H1 (cell line): ENCODE results near the gene FITM2. TPM values are rescaled to one million over a fixed set of nuclear protein-coding genes. Genes with fewer than 3 reads are reported as not detected.

Source experiments
- CTCF ChIA-PET: fragments of 300-600 bp; sonication (Branson Sonifier 250); formaldehyde crosslinking; loops from one replicate; lab custom pipeline; 2021; ENCODE audit not compliant: partially characterized antibody; lab: Charles Lee
- POLR2A ChIA-PET: fragments of 300-600 bp; sonication (Branson Sonifier 250); formaldehyde crosslinking; loops from one replicate; lab custom pipeline; 2021; ENCODE audit warnings: inconsistent platforms; ENCODE audit not compliant: partially characterized antibody; lab: Charles Lee
- DNase-seq, 2 experiments: peaks; one replicate each; pipeline versions ENCODE4 v3.0.0 to v3.0.0-alpha.2; 2010 to 2022; ENCODE audit warnings: low spot score in 2 of 2, low read depth in 1 of 2, mixed read lengths in 1 of 2
- FAIRE-seq: peaks from 2 replicates; lab custom pipeline; 2011; peaks lifted over from hg19 to GRCh38; lab: Jason Lieb, UNC
- H2AFZ ChIP-seq: 2 replicates; pipeline ENCODE4 v1.8.1; 2012; ENCODE audit warnings: low read length, inconsistent platforms
- H2AK5ac ChIP-seq: 2 replicates; pipeline ENCODE4 v1.6.1; 2013; ENCODE audit warnings: low read depth, low read length
- H2BK120ac ChIP-seq: replicated peaks from 2 replicates; pipeline ENCODE3; 2013; ENCODE audit warnings: low read depth, low read length, inconsistent platforms
- H2BK12ac ChIP-seq: 2 replicates; pipeline ENCODE4 v1.6.1; 2013; ENCODE audit warnings: low read depth, low read length
- H2BK15ac ChIP-seq: 2 replicates; pipeline ENCODE4 v1.6.1; 2013; ENCODE audit warnings: low read length
- H2BK20ac ChIP-seq: 2 replicates; pipeline ENCODE4 v1.6.1; 2013; ENCODE audit warnings: low read length
- H2BK5ac ChIP-seq: 2 replicates; pipeline ENCODE4 v1.6.1; 2013; ENCODE audit warnings: low read depth, low read length
- H3K14ac ChIP-seq: 2 replicates; pipeline ENCODE4 v1.6.1; 2013; ENCODE audit warnings: inconsistent platforms; ENCODE audit not compliant: insufficient read length
- H3K18ac ChIP-seq: 2 replicates; pipeline ENCODE4 v1.6.1; 2013; ENCODE audit warnings: low read length; ENCODE audit errors: extremely low read depth
- H3K23ac ChIP-seq: 2 replicates; pipeline ENCODE4 v1.6.1; 2013; ENCODE audit warnings: inconsistent platforms; ENCODE audit not compliant: insufficient read length
- H3K23me2 ChIP-seq: 2 replicates; pipeline ENCODE4 v1.6.1; 2013; ENCODE audit warnings: low read depth, low read length
- H3K27ac ChIP-seq: 2 replicates; pipeline ENCODE4 v1.6.1; 2011; ENCODE audit warnings: low read depth, low read length, inconsistent platforms
- H3K27me3 ChIP-seq, 4 experiments: replicated peaks in 1 of 4; 1 replicate in 1 of 4; 2 replicates in 3 of 4; pipeline versions ENCODE4 v1.6.1 to v1.8.1; 2011 to 2013; ENCODE audit warnings: low read length in 3 of 4, mild to moderate bottlenecking in 3 of 4, inconsistent platforms in 2 of 4, mixed read lengths in 2 of 4, moderate library complexity in 1 of 4; ENCODE audit not compliant: control insufficient read depth in 3 of 4, insufficient read depth in 3 of 4; ENCODE audit errors: extremely low read depth in 1 of 4
- H3K36me3 ChIP-seq, 4 experiments: 2 replicates each; pipeline versions ENCODE4 v1.6.1 to v1.8.1; 2011 to 2013; ENCODE audit warnings: mild to moderate bottlenecking in 4 of 4, low read length in 3 of 4, moderate library complexity in 2 of 4, control low read depth in 1 of 4, inconsistent platforms in 1 of 4; ENCODE audit not compliant: insufficient read depth in 4 of 4, control insufficient read depth in 2 of 4
- H3K4ac ChIP-seq: replicated peaks from 2 replicates; pipeline ENCODE3; 2013; ENCODE audit warnings: low read length, low read depth, mixed read lengths, inconsistent platforms; ENCODE audit not compliant: insufficient read length
- H3K4me1 ChIP-seq, 4 experiments: replicated peaks in 1 of 4; 1 replicate in 1 of 4; 2 replicates in 3 of 4; pipeline versions ENCODE4 v1.6.1 to v1.8.1; 2011 to 2013; ENCODE audit warnings: low read length in 3 of 4, inconsistent platforms in 2 of 4, mixed read lengths in 1 of 4; ENCODE audit not compliant: insufficient read depth in 4 of 4, control insufficient read depth in 3 of 4
- H3K4me2 ChIP-seq, 2 experiments: 2 replicates each; pipeline versions ENCODE4 v1.6.1 to v1.8.1; 2011 to 2013; ENCODE audit warnings: low read depth in 2 of 2, low read length in 2 of 2, control low read depth in 1 of 2, inconsistent platforms in 1 of 2, mild to moderate bottlenecking in 1 of 2; ENCODE audit not compliant: insufficient read depth in 1 of 2
- H3K4me3 ChIP-seq, 4 experiments: fragments of 200-600, 300-600 bp in 1 of 4; sonication (generic), shearing (Covaris generic), sonication (Bioruptor Twin) in 1 of 4; 2 replicates each; pipeline versions ENCODE4 v1.5.1 to v1.8.1; 2011 to 2016; ENCODE audit warnings: low read length in 4 of 4, low read depth in 3 of 4, control low read depth in 2 of 4, inconsistent platforms in 2 of 4, mild to moderate bottlenecking in 2 of 4, mixed read lengths in 1 of 4, moderate library complexity in 1 of 4; ENCODE audit not compliant: insufficient read depth in 2 of 4; ENCODE audit errors: extremely low read depth in 1 of 4
- H3K56ac ChIP-seq: replicated peaks from 2 replicates; pipeline ENCODE3; 2013; ENCODE audit warnings: low read depth, mild to moderate bottlenecking, mixed read lengths, low read length, inconsistent platforms; ENCODE audit not compliant: insufficient read length
- H3K79me1 ChIP-seq: 2 replicates; pipeline ENCODE4 v1.6.1; 2013; ENCODE audit warnings: low read depth, low read length, control low read depth
- H3K79me2 ChIP-seq, 2 experiments: 2 replicates each; pipeline versions ENCODE4 v1.6.1 to v1.8.1; 2012 to 2013; ENCODE audit warnings: low read length in 2 of 2, mild to moderate bottlenecking in 2 of 2, inconsistent platforms in 1 of 2; ENCODE audit not compliant: insufficient read depth in 2 of 2, control insufficient read depth in 1 of 2
- H3K9ac ChIP-seq, 4 experiments: replicated peaks in 1 of 4; 1 replicate in 1 of 4; 2 replicates in 3 of 4; pipeline versions ENCODE4 v1.6.1 to v1.8.1; 2011 to 2013; ENCODE audit warnings: low read depth in 3 of 4, low read length in 3 of 4, control low read depth in 2 of 4, mild to moderate bottlenecking in 2 of 4, moderate library complexity in 2 of 4, inconsistent platforms in 1 of 4; ENCODE audit errors: extremely low read depth in 1 of 4
- H3K9me3 ChIP-seq, 2 experiments: 2 replicates each; pipeline versions ENCODE4 v1.6.1 to v1.8.1; 2012 to 2013; ENCODE audit warnings: mild to moderate bottlenecking in 2 of 2, moderate library complexity in 2 of 2, control low read depth in 1 of 2, inconsistent platforms in 1 of 2, low read depth in 1 of 2, low read length in 1 of 2, mixed read lengths in 1 of 2; ENCODE audit not compliant: insufficient read depth in 2 of 2
- H4K20me1 ChIP-seq, 2 experiments: replicated peaks in 1 of 2; 2 replicates each; pipeline versions ENCODE3 to v1.8.1; 2011 to 2013; ENCODE audit warnings: inconsistent platforms in 2 of 2, low read length in 2 of 2, mild to moderate bottlenecking in 1 of 2; ENCODE audit not compliant: insufficient read depth in 2 of 2, control insufficient read depth in 1 of 2
- H4K5ac ChIP-seq: 2 replicates; pipeline ENCODE4 v1.6.1; 2013; ENCODE audit warnings: low read length, low read depth, mixed read lengths, inconsistent platforms; ENCODE audit not compliant: insufficient read length
- H4K8ac ChIP-seq: 2 replicates; pipeline ENCODE4 v1.8.0; 2013; ENCODE audit warnings: mild to moderate bottlenecking, moderate library complexity, low read length, inconsistent platforms; ENCODE audit not compliant: insufficient read depth; ENCODE audit errors: extremely low read depth
- H4K91ac ChIP-seq: replicated peaks from 2 replicates; pipeline ENCODE3; 2013; ENCODE audit warnings: low read length, mixed read lengths, inconsistent platforms; ENCODE audit not compliant: insufficient read length
- BCL11A ChIP-seq, 2 experiments: IDR thresholded peaks; one replicate each; pipeline ENCODE4 v1.6.1; 2011; ENCODE audit warnings: low read depth in 2 of 2, low read length in 2 of 2, mild to moderate bottlenecking in 2 of 2
- CTCF ChIP-seq, 3 experiments: IDR thresholded peaks; 1 replicate in 2 of 3; 2 replicates in 1 of 3; pipeline versions ENCODE4 v1.5.1 to v1.6.1; 2011; ENCODE audit warnings: low read length in 3 of 3, mild to moderate bottlenecking in 3 of 3, inconsistent platforms in 2 of 3, low read depth in 1 of 3, moderate library complexity in 1 of 3; ENCODE audit not compliant: insufficient read depth in 1 of 3; ENCODE audit errors: control extremely low read depth in 1 of 3
- NRF1 ChIP-seq: IDR thresholded peaks from 2 replicates; pipeline ENCODE4 v1.6.1; 2011; ENCODE audit warnings: mild to moderate bottlenecking, low read depth, low read length, improper control_type of control experiment
- POLR2AphosphoS5 ChIP-seq: IDR thresholded peaks from 2 replicates; pipeline ENCODE4 v1.6.1; 2011; ENCODE audit warnings: low read depth, low read length
- RXRA ChIP-seq: IDR thresholded peaks from 2 replicates; pipeline ENCODE4 v1.6.1; 2011; ENCODE audit warnings: low read depth, mild to moderate bottlenecking, low read length, moderate library complexity; ENCODE audit not compliant: insufficient read depth
- SP4 ChIP-seq: IDR thresholded peaks from 2 replicates; pipeline ENCODE4 v1.6.1; 2012; ENCODE audit warnings: low read length, inconsistent platforms
- SRF ChIP-seq: IDR thresholded peaks from 2 replicates; pipeline ENCODE4 v1.6.1; 2011; ENCODE audit warnings: mild to moderate bottlenecking, low read depth, low read length, moderate library complexity
- SUZ12 ChIP-seq: fragments of 200-600 bp; sonication (generic); IDR thresholded peaks from 2 replicates; pipeline ENCODE4 v1.6.1; 2012; ENCODE audit warnings: mild to moderate bottlenecking, inconsistent platforms, low read length, moderate library complexity, mixed read lengths
- TAF7 ChIP-seq: optimal IDR thresholded peaks from 2 replicates; pipeline ENCODE3; 2011; ENCODE audit warnings: low read depth, mild to moderate bottlenecking, inconsistent platforms, low read length, moderate library complexity, borderline replicate concordance
- WGBS, 2 experiments: shearing (Covaris generic) in 1 of 2; methylation state at CpG; one replicate each; pipeline versions ENCODE4 v1.1.6 to v1.1.7; 2013 to 2015; ENCODE audit warnings: low lambda C conversion rate in 2 of 2, mixed read lengths in 2 of 2, inconsistent platforms in 1 of 2, low coverage in 1 of 2, missing lambda C conversion rate in 1 of 2; ENCODE audit not compliant: insufficient replicate concordance in 2 of 2, insufficient coverage in 1 of 2, insufficient read length in 1 of 2; ENCODE audit errors: extremely low coverage in 1 of 2, missing lambda C conversion rate in 1 of 2; 5-methylcytosine and 5-hydroxymethylcytosine counted together
- polyA plus RNA-seq, 7 experiments: library from polyadenylated mRNA; depleted of rRNA in 3 of 7; stranded (reverse) in 5 of 7; unstranded in 2 of 7; fragments of >200 nt in 5 of 7; fragments of 200-250 nt in 2 of 7; gene quantifications; 1 replicate in 5 of 7; 2 replicates in 1 of 7; 4 replicates in 1 of 7; pipeline versions ENCODE4 v1.2.1 to v1.2.3, GENCODE V29; 2011 to 2013; ENCODE audit warnings: missing spikeins in 2 of 7, mixed read lengths in 2 of 7
- total RNA-seq: library from RNA; stranded (reverse); fragmentation: NEBNext Ultra II Directional; extraction: Animal tissue kit (Norgen Biotek cat#: 25700); gene quantifications from 2 replicates; pipeline ENCODE4 v1.2.1, GENCODE V29; 2021

FITM2 gene
- total and polyA plus RNA-seq, 2 of the 8 experiments (the other 6 are each of a cell fraction or from before 2014, with no cell fraction given) = 1.1 to 2.1 TPM

GRCh38 chr20:44350567-44350966 is 39.6 kb upstream of the FITM2 start:
- no peak overlapping the region for H2AFZ ChIP-seq
- no peak overlapping the region for H3K14ac ChIP-seq
- H3K23me2 ChIP-seq = no peaks in the 10 kb centered on the region
- H3K27ac ChIP-seq = no peak overlapping the region
- ChIA-PET POLR2A (interaction anchor here (0.6 kb wide), 1 partner anchor 64 kb away, joined by 3 read pairs; no protein-coding TSS in a partner anchor), CTCF (interaction anchor here (1.0 kb wide), 1 partner anchor 39 kb away, joined by 3 read pairs; the partner anchor contains the start of gene FITM2)
- no peak overlapping the region for H4K91ac ChIP-seq
- H3K4me1 ChIP-seq = peaks cover 0 to 6% (median 0%) of the 10 kb centered on the region in 4 experiments; a peak in 1 of 7 replicates
- FAIRE-seq (no peak), DNase-seq (no peak)
- H2BK15ac ChIP-seq = no peak overlapping the region
- no peak overlapping the region for H3K18ac ChIP-seq
- H3K79me2 ChIP-seq = no peaks in the 10 kb centered on the region
- no peak overlapping the region for H2AK5ac ChIP-seq
- H3K4me3 ChIP-seq = no peak overlapping the region
- no peak overlapping the region for H2BK20ac ChIP-seq
- no peaks in the 10 kb centered on the region for H4K20me1 ChIP-seq
- H3K79me1 ChIP-seq = no peaks in the 10 kb centered on the region
- H3K4ac ChIP-seq = no peak overlapping the region
- no peak overlapping the region for H3K23ac ChIP-seq
- peaks cover 0 to 3% (median 0%) of the 10 kb centered on the region in 4 experiments; a peak in 2 of 7 replicates for H3K27me3 ChIP-seq
- 77% methylated on average over 6 of the region's 6 CpGs; no CpG with 5 or more reads in 1 of the 2 experiments for WGBS, 2 experiments
- H2BK120ac ChIP-seq = no peak overlapping the region
- H2BK5ac ChIP-seq = no peak overlapping the region
- H3K36me3 ChIP-seq = no peaks in the 10 kb centered on the region
- H3K9ac ChIP-seq = no peak overlapping the region
- no peak overlapping the region for H3K56ac ChIP-seq
- H4K8ac ChIP-seq = no peak overlapping the region
- no peak overlapping the region for H2BK12ac ChIP-seq
- H3K9me3 ChIP-seq = no peaks in the 10 kb centered on the region
- H4K5ac ChIP-seq = no peak overlapping the region
- H3K4me2 ChIP-seq = no peak overlapping the region
- no peak for TF ChIP-seq SP4
- no peak for TF ChIP-seq BCL11A (IDR thresholded peaks at IDR 0.05; ENCODE audit: low read depth in 2 of 2, low read length in 2 of 2)
- TF ChIP-seq TAF7 = no peak
- no peak for TF ChIP-seq POLR2AphosphoS5
- TF ChIP-seq SRF = no peak
- TF ChIP-seq NRF1 = no peak
- no peak for TF ChIP-seq RXRA
- no peak for TF ChIP-seq CTCF (IDR thresholded peaks at IDR 0.05; ENCODE audit: control extremely low read depth in 1 of 3, insufficient read depth in 1 of 3, low read depth in 1 of 3, low read length in 3 of 3)
- TF ChIP-seq SUZ12 = no peak
